Stimulated activated memory B cell treated with anti-CD40 and anti-IgM and Interleukin-4, amounts not matched to agents 10 μg/mL and 1 μg/mL and 100 μg/mL, for 72 hours (primary cell): ENCODE results near the gene RTP5.
"Not testable (repeated sequence)": the region's sequence is repeated elsewhere in the genome, so short reads cannot be mapped to it uniquely, and the experiment has no call there.

Experiments
- ATAC-seq: fragments of 150-1000 bp; cut with Tn5 transposase; 2 replicates; pipeline ENCODE4 v1.10.0; 2021
- H3K27ac Mint-ChIP-seq: one replicate; pipeline ENCODE4 v1.8.0; 2022; ENCODE audit warnings: mild to moderate bottlenecking, mixed read lengths
- H3K27me3 Mint-ChIP-seq: one replicate; pipeline ENCODE4 v1.8.0; 2022; ENCODE audit warnings: mixed read lengths
- H3K36me3 Mint-ChIP-seq: one replicate; pipeline ENCODE4 v1.8.0; 2022; ENCODE audit warnings: mixed read lengths
- H3K4me1 Mint-ChIP-seq: one replicate; pipeline ENCODE4 v1.8.0; 2022; ENCODE audit warnings: mixed read lengths
- H3K4me3 Mint-ChIP-seq: one replicate; pipeline ENCODE4 v1.8.0; 2022; ENCODE audit warnings: mild to moderate bottlenecking, moderate library complexity, mixed read lengths
- H3K9me3 Mint-ChIP-seq: one replicate; pipeline ENCODE4 v1.8.0; 2022; ENCODE audit warnings: mixed read lengths

RTP5 gene

GRCh38 chr2:241870611-241871537, 1.3 kb downstream of the RTP5 start:
- Mint-ChIP-seq H3K4me3 (no peak overlapping the region), H3K4me1 (peaks cover 25% of the 10 kb centered on the region), H3K36me3 (no peaks in the 10 kb centered on the region), H3K27me3 (peaks cover 36% of the 10 kb centered on the region), H3K27ac (peak overlapping the region; percentile 60), H3K9me3 (peaks cover 7% of the 10 kb centered on the region)
- no peak for ATAC-seq

- H3K27ac Mint-ChIP-seq = peak overlapping the region; percentile 60
These were observed 2.2 kb downstream of the RTP5 start for GRCh38 chr2:241871538-241872312.

GRCh38 chr2:241872313-241872642, 2.7 kb downstream of the RTP5 start:
- Mint-ChIP-seq H3K27me3 (peaks cover 32% of the 10 kb centered on the region), H3K4me1 (peaks cover 23% of the 10 kb centered on the region), H3K9me3 (peaks cover 7% of the 10 kb centered on the region), H3K27ac (no peak overlapping the region), H3K36me3 (no peaks in the 10 kb centered on the region), H3K4me3 (no peak overlapping the region)
- ATAC-seq = no peak

More at GRCh38 chr2:241871538-241872312, 2.2 kb downstream of the RTP5 start:
- peaks cover 23% of the 10 kb centered on the region for H3K4me1 Mint-ChIP-seq
- peaks cover 32% of the 10 kb centered on the region for H3K27me3 Mint-ChIP-seq
- peak; percentile 17 for ATAC-seq
- H3K4me3 Mint-ChIP-seq = no peak overlapping the region
- H3K9me3 Mint-ChIP-seq = peaks cover 7% of the 10 kb centered on the region
- H3K36me3 Mint-ChIP-seq = no peaks in the 10 kb centered on the region

GRCh38 chr2:241873081-241873802, 3.7 kb downstream of the RTP5 start:
- H3K4me3 Mint-ChIP-seq = no peak overlapping the region
- H3K4me1 Mint-ChIP-seq = peaks cover 19% of the 10 kb centered on the region
- ATAC-seq = peak; percentile 18
- H3K9me3 Mint-ChIP-seq = peaks cover 7% of the 10 kb centered on the region
- no peaks in the 10 kb centered on the region for H3K36me3 Mint-ChIP-seq
- no peak overlapping the region for H3K27ac Mint-ChIP-seq
- peaks cover 32% of the 10 kb centered on the region for H3K27me3 Mint-ChIP-seq

DNA sequence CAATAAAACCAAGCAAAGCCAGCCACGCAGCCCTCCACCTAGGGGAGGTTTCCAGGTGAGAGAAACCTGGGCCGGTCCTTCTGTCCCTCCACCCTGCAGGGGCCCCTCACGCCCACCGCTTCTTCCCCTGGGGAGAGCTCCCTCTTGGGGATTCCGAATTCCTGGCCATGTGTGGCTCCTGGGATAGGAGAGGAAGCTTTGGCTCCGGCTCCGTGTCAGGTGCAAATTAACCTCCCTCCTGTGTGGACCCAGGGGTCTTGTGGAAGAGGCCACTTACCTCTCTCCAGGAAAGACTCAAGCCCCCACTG, 4.2 kb downstream of the RTP5 start:
- peaks cover 15% of the 10 kb centered on the region for H3K4me1 Mint-ChIP-seq
- H3K27me3 Mint-ChIP-seq = peaks cover 32% of the 10 kb centered on the region
- peak overlapping the region; percentile 27 for H3K27ac Mint-ChIP-seq
- no peak for ATAC-seq
- H3K9me3 Mint-ChIP-seq = peaks cover 7% of the 10 kb centered on the region
- H3K4me3 Mint-ChIP-seq = no peak overlapping the region
- no peaks in the 10 kb centered on the region for H3K36me3 Mint-ChIP-seq

- Mint-ChIP-seq H3K9me3 (peaks cover 7% of the 10 kb centered on the region), H3K27ac (peak overlapping the region; percentile 27), H3K4me1 (peaks cover 15% of the 10 kb centered on the region), H3K27me3 (peaks cover 32% of the 10 kb centered on the region), H3K4me3 (no peak overlapping the region), H3K36me3 (no peaks in the 10 kb centered on the region)
- ATAC-seq = no peak
These were observed 4.9 kb downstream of the RTP5 start for GRCh38 chr2:241874277-241874925.

- not testable (repeated sequence) for ATAC-seq, H3K9me3 Mint-ChIP-seq, H3K36me3 Mint-ChIP-seq, H3K4me3 Mint-ChIP-seq
- Mint-ChIP-seq H3K27me3 (peaks cover 29% of the 10 kb centered on the region), H3K27ac (peak overlapping the region; percentile 51), H3K4me1 (peaks cover 25% of the 10 kb centered on the region)
These were observed 6.4 kb downstream of the RTP5 start for GRCh38 chr2:241875754-241876527.

DNA sequence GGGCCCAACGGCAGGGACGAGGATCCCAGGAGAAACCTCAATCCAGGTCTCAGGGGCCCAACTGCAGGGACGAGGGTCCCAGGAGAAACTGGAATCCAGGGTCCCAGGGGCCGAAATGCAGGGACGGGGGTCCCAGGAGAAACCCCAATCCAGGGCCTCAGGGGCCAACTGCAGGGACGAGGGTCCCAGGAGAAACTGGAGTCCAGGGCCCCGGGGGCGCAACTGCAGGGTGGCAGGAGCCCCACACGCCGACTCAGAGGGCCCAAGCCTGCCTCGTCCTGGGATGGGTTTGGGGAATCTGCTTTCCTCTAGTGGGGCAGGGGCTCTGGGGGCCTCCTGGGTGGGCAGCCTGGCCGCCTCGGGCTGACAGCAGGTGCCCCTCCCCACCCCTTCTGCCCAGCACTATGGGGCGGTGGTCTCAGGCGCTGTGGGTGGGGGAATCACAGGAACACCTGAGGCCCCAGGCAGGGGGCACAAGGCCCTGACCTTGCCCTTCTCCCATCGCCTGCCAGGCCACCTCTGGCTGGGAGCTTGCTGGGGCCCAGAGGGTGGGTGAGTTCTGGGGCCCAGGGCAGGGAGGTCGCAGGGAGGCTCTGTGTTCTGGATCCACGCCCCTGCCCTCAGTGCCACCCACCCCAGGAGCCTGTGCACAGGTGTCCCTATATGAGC, 7.1 kb downstream of the RTP5 start:
- H3K4me3 Mint-ChIP-seq = no peak overlapping the region
- no peak for ATAC-seq
- no peak overlapping the region for H3K27ac Mint-ChIP-seq
- peaks cover 21% of the 10 kb centered on the region for H3K4me1 Mint-ChIP-seq
- peaks cover 7% of the 10 kb centered on the region for H3K9me3 Mint-ChIP-seq
- H3K36me3 Mint-ChIP-seq = no peaks in the 10 kb centered on the region
- peaks cover 22% of the 10 kb centered on the region for H3K27me3 Mint-ChIP-seq

DNA sequence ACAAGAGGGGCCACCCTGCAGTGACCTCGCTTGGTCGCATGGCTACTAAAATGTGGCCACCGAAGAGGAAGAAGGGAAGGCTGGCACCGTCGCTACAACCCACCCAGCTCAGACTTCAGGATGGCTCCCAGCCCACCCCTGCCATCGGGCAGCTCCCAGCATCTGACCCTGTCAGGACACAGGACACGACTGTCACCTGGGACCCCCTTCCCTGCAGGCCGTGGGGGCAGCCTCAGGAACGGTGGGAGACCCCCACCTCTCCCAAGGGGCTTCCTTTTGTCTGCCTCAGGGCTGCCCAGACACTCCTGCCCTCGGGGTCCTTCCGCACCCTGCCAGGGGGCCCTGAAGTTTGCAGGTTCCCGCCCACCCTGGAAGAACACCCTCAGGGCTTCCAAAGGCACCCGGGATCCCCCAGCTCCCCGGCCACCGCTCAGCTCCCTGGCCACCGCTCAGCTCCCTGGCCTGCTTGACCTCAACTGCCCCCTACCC, 7.7 kb downstream of the RTP5 start:
- H3K4me3 Mint-ChIP-seq = no peak overlapping the region
- H3K36me3 Mint-ChIP-seq = no peaks in the 10 kb centered on the region
- H3K27me3 Mint-ChIP-seq = peaks cover 18% of the 10 kb centered on the region
- peaks cover 24% of the 10 kb centered on the region for H3K4me1 Mint-ChIP-seq
- ATAC-seq = no peak
- peaks cover 7% of the 10 kb centered on the region for H3K9me3 Mint-ChIP-seq
- H3K27ac Mint-ChIP-seq = no peak overlapping the region

DNA sequence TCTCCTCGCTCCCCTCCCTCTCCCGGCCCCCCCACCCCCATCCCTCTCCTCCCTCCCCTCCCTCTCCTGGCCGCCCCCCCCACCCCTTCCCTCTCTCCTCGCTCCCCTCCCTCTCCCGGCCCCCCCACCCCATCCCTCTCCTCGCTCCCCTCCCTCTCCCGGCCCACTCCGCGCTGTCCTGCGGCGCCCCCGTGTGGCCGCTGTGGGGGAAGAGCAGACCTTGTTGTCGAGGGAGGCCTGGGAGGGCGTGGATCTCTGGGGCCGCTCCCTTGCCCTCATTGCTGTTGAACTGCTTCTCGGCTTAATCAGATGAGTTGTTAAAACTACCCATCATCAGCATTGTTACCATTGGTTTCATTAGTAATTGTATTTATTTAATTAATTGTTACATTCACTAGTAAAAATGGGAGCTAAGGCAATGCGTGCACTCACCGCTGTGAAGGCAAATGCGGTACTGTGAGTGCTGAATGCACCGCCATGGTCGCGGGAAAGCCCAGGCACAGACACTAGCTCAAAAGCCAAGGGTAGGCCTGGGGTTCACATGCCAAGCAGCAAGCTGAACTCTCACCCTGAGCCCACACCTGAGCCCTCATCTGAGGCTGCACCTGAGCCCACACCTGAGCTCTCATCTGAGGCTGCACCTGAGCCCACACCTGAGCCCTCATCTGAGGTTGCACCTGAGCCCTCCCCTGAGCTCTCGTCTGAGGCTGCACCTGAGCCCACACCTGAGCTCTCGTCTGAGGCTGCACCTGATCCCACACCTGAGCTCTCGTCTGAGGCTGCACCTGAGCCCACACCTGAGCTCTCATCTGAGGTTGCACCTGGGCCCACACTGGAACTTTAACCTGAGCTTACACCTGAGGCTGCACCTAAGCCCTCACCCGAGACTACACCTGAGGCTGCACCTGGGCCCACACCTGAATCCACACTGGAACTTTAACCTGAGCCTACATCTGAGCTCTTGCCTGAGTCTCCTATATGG, 8.8 kb downstream of the RTP5 start:
- Mint-ChIP-seq H3K4me1 (peaks cover 34% of the 10 kb centered on the region), H3K27me3 (peaks cover 10% of the 10 kb centered on the region), H3K4me3 (no peak overlapping the region), H3K36me3 (no peaks in the 10 kb centered on the region), H3K27ac (no peak overlapping the region), H3K9me3 (peaks cover 7% of the 10 kb centered on the region)
- ATAC-seq = no peak

- no peak for ATAC-seq
- no peaks in the 10 kb centered on the region for H3K27me3 Mint-ChIP-seq
- peak overlapping the region; percentile 89 for H3K27ac Mint-ChIP-seq
- peaks cover 3% of the 10 kb centered on the region for H3K36me3 Mint-ChIP-seq
- no peak overlapping the region for H3K4me3 Mint-ChIP-seq
- H3K4me1 Mint-ChIP-seq = peaks cover 41% of the 10 kb centered on the region
- H3K9me3 Mint-ChIP-seq = peaks cover 5% of the 10 kb centered on the region
These were observed 9.8 kb downstream of the RTP5 start for GRCh38 chr2:241879326-241879725.

GRCh38 chr2:241880311-241881073, 11.0 kb downstream of the RTP5 start:
- peak overlapping the region; percentile 89 for H3K27ac Mint-ChIP-seq
- peaks cover under 1% of the 10 kb centered on the region for H3K9me3 Mint-ChIP-seq
- H3K36me3 Mint-ChIP-seq = peaks cover 7% of the 10 kb centered on the region
- H3K4me3 Mint-ChIP-seq = peak overlapping the region; percentile 89
- ATAC-seq = no peak
- H3K4me1 Mint-ChIP-seq = peaks cover 41% of the 10 kb centered on the region
- no peaks in the 10 kb centered on the region for H3K27me3 Mint-ChIP-seq
